ENCODE data around the gene OAS1.
"Not testable (repeated sequence)": the region's sequence is repeated elsewhere in the genome, so short reads cannot be mapped to it uniquely, and the experiment has no call there.

The OAS1 gene

DNA sequence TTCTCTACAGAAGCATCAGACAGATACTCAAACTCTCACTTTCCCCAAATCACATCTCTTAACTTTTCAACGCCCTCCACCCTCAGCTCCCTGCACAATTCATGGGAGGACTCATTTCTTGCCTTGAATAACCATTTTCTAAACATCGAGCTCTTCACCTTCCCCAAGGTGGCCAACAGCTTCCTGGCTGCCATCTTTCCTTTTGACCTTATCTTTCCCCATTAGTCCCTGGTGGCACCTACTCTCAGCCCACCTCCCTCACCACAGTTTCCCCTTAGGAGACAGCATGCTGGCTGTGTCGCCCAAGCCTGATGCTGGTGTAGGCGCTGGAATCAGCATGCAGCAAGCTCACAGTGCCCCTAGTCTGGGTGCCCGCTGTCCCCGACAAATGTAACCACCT, 8.4 kb upstream of the OAS1 start:
- Histone ChIP-seq H3K27me3 (ENCODE audit: control insufficient read depth, insufficient read depth, low read length, poor library complexity, severe bottlenecking) (no peaks in the 10 kb centered on the region), H3K4me1 (ENCODE audit: control insufficient read depth, insufficient read depth, low read length) (no peaks in the 10 kb centered on the region), H3K9me3 (ENCODE audit: control insufficient read depth, low read length) (no peaks in the 10 kb centered on the region), H3K27ac (ENCODE audit: insufficient read depth, low read depth, low read length, poor library complexity, severe bottlenecking) (no peak overlapping the region), H3K4me3 (ENCODE audit: insufficient read depth, low read depth, low read length) (no peak overlapping the region), H3K36me3 (ENCODE audit: control insufficient read depth, insufficient read depth, low read length) (no peaks in the 10 kb centered on the region)
- 93 to 94% methylated on average over 6 of the region's 6 CpGs for WGBS, 2 experiments

GRCh38 chr12:112900298-112901145, 6.2 kb upstream of the OAS1 start:
- WGBS, 2 experiments = 93 to 97% methylated on average over 11 of the region's 11 CpGs

GRCh38 chr12:112901271-112901670, 5.5 kb upstream of the OAS1 start:
- Histone ChIP-seq H3K27me3 (ENCODE audit: control insufficient read depth, insufficient read depth, low read length, poor library complexity, severe bottlenecking) (no peaks in the 10 kb centered on the region), H3K27ac (ENCODE audit: insufficient read depth, low read depth, low read length, poor library complexity, severe bottlenecking) (no peak overlapping the region), H3K36me3 (ENCODE audit: control insufficient read depth, insufficient read depth, low read length) (no peaks in the 10 kb centered on the region), H3K4me3 (ENCODE audit: insufficient read depth, low read depth, low read length) (no peak overlapping the region), H3K4me1 (ENCODE audit: control insufficient read depth, insufficient read depth, low read length) (no peaks in the 10 kb centered on the region), H3K9me3 (ENCODE audit: control insufficient read depth, low read length) (no peaks in the 10 kb centered on the region)
- 96% methylated on average over 2 of the region's 2 CpGs for WGBS, 2 experiments

More at GRCh38 chr12:112900298-112901145, 6.2 kb upstream of the OAS1 start:
- Histone ChIP-seq H3K36me3 (ENCODE audit: control insufficient read depth, insufficient read depth, low read length) (no peaks in the 10 kb centered on the region), H3K4me1 (ENCODE audit: control insufficient read depth, insufficient read depth, low read length) (no peaks in the 10 kb centered on the region), H3K27ac (ENCODE audit: insufficient read depth, low read depth, low read length, poor library complexity, severe bottlenecking) (no peak overlapping the region), H3K9me3 (ENCODE audit: control insufficient read depth, low read length) (no peaks in the 10 kb centered on the region), H3K4me3 (ENCODE audit: insufficient read depth, low read depth, low read length) (no peak overlapping the region), H3K27me3 (ENCODE audit: control insufficient read depth, insufficient read depth, low read length, poor library complexity, severe bottlenecking) (no peaks in the 10 kb centered on the region)

GRCh38 chr12:112904571-112904970, 2.2 kb upstream of the OAS1 start:
- H3K9me3 ChIP-seq (ENCODE audit: control insufficient read depth, low read length) = no peaks in the 10 kb centered on the region
- H3K4me1 ChIP-seq (ENCODE audit: control insufficient read depth, insufficient read depth, low read length) = no peaks in the 10 kb centered on the region
- no peak overlapping the region for H3K4me3 ChIP-seq (ENCODE audit: insufficient read depth, low read depth, low read length)
- no peak overlapping the region for H3K27ac ChIP-seq (ENCODE audit: insufficient read depth, low read depth, low read length, poor library complexity, severe bottlenecking)
- H3K36me3 ChIP-seq (ENCODE audit: control insufficient read depth, insufficient read depth, low read length) = no peaks in the 10 kb centered on the region
- no peaks in the 10 kb centered on the region for H3K27me3 ChIP-seq (ENCODE audit: control insufficient read depth, insufficient read depth, low read length, poor library complexity, severe bottlenecking)

DNA sequence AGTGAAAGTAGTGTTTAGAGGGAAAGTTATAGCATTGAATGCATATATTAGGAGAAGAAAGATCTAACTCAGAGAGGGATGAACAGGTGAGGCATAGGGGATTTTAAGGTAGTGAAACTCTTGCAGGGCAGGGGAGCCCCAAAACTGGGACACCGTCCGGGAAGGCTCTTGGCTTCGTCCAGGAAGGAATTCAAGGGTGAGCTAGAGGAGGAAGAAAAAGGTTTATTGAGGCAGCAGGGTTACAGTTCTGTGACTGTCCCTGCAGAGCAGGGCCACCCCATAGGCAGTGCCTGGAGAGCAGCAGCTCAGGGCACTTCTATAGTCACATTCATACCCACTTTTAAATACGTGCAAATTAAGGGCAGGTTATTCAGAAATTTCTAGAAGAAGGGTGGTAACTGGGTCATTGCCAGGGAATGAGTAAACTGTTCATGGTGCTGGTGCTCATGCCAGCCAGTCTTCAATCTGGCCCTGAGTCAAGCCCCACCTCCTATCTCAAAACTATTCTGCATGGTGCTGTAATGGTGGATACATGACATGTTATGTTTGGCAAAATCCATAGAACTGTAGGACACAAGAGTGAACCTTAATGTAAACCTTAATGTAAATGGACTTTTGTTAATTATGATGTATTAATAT, 1.2 kb upstream of the OAS1 start:
- no peaks in the 10 kb centered on the region for H3K4me1 ChIP-seq (ENCODE audit: control insufficient read depth, insufficient read depth, low read length)
- 94 to 96% methylated on average over 4 of the region's 4 CpGs for WGBS, 2 experiments
- no peak overlapping the region for H3K27ac ChIP-seq (ENCODE audit: insufficient read depth, low read depth, low read length, poor library complexity, severe bottlenecking)
- no peaks in the 10 kb centered on the region for H3K36me3 ChIP-seq (ENCODE audit: control insufficient read depth, insufficient read depth, low read length)
- no peaks in the 10 kb centered on the region for H3K9me3 ChIP-seq (ENCODE audit: control insufficient read depth, low read length)
- no peak overlapping the region for H3K4me3 ChIP-seq (ENCODE audit: insufficient read depth, low read depth, low read length)
- H3K27me3 ChIP-seq (ENCODE audit: control insufficient read depth, insufficient read depth, low read length, poor library complexity, severe bottlenecking) = no peaks in the 10 kb centered on the region

GRCh38 chr12:112907415-112908157, 824 bp downstream of the OAS1 start:
- H3K4me3 ChIP-seq (ENCODE audit: insufficient read depth, low read depth, low read length) = no peak overlapping the region
- no peaks in the 10 kb centered on the region for H3K36me3 ChIP-seq (ENCODE audit: control insufficient read depth, insufficient read depth, low read length)
- WGBS, 2 experiments = 85 to 93% methylated on average over 4 to 7 of the region's 7 CpGs
- no peak overlapping the region for H3K27ac ChIP-seq (ENCODE audit: insufficient read depth, low read depth, low read length, poor library complexity, severe bottlenecking)
- H3K27me3 ChIP-seq (ENCODE audit: control insufficient read depth, insufficient read depth, low read length, poor library complexity, severe bottlenecking) = no peaks in the 10 kb centered on the region
- no peaks in the 10 kb centered on the region for H3K9me3 ChIP-seq (ENCODE audit: control insufficient read depth, low read length)
- H3K4me1 ChIP-seq (ENCODE audit: control insufficient read depth, insufficient read depth, low read length) = no peaks in the 10 kb centered on the region

DNA sequence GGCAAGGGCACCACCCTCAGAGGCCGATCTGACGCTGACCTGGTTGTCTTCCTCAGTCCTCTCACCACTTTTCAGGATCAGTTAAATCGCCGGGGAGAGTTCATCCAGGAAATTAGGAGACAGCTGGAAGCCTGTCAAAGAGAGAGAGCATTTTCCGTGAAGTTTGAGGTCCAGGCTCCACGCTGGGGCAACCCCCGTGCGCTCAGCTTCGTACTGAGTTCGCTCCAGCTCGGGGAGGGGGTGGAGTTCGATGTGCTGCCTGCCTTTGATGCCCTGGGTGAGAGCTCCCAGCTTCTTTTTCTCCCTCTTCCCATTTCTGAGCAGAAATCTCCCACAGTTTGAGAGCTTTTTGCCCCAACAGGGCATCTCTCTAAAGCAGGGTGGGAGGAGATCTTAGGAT, 1.8 kb downstream of the OAS1 start:
- no peaks in the 10 kb centered on the region for H3K9me3 ChIP-seq (ENCODE audit: control insufficient read depth, low read length)
- no peaks in the 10 kb centered on the region for H3K27me3 ChIP-seq (ENCODE audit: control insufficient read depth, insufficient read depth, low read length, poor library complexity, severe bottlenecking)
- WGBS, 2 experiments = 67 to 74% methylated on average over 12 of the region's 12 CpGs
- no peak overlapping the region for H3K4me3 ChIP-seq (ENCODE audit: insufficient read depth, low read depth, low read length)
- H3K36me3 ChIP-seq (ENCODE audit: control insufficient read depth, insufficient read depth, low read length) = no peaks in the 10 kb centered on the region
- H3K4me1 ChIP-seq (ENCODE audit: control insufficient read depth, insufficient read depth, low read length) = no peaks in the 10 kb centered on the region
- H3K27ac ChIP-seq (ENCODE audit: insufficient read depth, low read depth, low read length, poor library complexity, severe bottlenecking) = no peak overlapping the region

DNA sequence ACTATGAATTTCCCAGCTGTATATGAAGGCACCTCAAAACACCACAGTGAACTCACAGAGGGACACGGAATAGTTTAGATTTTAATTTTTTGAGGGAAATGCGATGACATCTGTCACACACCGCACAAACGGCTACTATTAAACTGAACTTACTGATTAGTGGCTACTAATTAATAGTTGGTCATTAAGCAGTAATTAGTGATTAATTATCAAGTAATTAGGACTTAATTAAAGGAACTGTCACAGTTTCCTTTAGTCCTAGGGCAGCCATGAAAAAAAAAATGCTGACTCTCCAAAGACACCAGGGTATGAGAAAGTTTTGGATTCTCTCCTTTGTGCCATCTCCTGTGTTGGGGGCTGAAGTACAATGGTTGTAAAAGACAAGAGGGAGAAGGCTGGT, 2.9 kb downstream of the OAS1 start:
- no peaks in the 10 kb centered on the region for H3K4me1 ChIP-seq (ENCODE audit: control insufficient read depth, insufficient read depth, low read length)
- H3K36me3 ChIP-seq (ENCODE audit: control insufficient read depth, insufficient read depth, low read length) = no peaks in the 10 kb centered on the region
- no peaks in the 10 kb centered on the region for H3K27me3 ChIP-seq (ENCODE audit: control insufficient read depth, insufficient read depth, low read length, poor library complexity, severe bottlenecking)
- H3K9me3 ChIP-seq (ENCODE audit: control insufficient read depth, low read length) = no peaks in the 10 kb centered on the region
- H3K27ac ChIP-seq (ENCODE audit: insufficient read depth, low read depth, low read length, poor library complexity, severe bottlenecking) = no peak overlapping the region
- no peak overlapping the region for H3K4me3 ChIP-seq (ENCODE audit: insufficient read depth, low read depth, low read length)
- WGBS, 2 experiments = 97 to 100% methylated on average over 4 of the region's 4 CpGs

DNA sequence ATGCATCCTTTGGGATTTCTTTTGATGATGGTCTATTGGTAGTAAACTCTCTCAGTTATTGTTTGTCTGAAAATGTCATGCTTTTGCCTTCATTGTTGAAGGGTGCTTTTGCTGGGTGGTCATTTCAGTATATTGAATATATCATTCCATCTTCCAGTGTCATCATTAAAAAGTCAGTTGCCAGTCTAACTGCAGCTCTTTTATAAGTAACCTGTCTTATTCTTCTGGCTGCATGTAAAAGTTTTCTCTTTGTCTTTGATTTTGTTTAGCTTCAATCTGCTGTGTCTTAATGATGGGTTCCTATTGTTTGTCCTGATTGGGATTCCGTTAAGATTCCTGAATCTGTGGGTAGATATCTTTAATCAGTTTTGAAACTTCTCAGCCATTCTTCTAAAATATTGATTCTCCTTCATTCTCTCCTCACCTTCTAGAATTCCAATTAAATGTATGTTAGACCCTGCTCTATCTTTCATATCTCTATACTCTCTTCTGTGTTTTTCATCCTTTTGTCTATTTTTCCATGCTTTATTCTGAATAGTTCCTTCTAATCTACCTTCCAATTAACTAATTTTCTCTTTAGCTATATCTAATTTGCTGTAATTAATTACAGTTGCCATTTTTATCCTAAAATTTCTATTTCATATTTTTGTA, 6.4 kb downstream of the OAS1 start:
- no peaks in the 10 kb centered on the region for H3K4me1 ChIP-seq (ENCODE audit: control insufficient read depth, insufficient read depth, low read length)
- no peaks in the 10 kb centered on the region for H3K36me3 ChIP-seq (ENCODE audit: control insufficient read depth, insufficient read depth, low read length)
- 100% methylated on average over 1 of the region's 1 CpG; no CpG with 5 or more reads in 1 of the 2 experiments for WGBS, 2 experiments
- H3K9me3 ChIP-seq (ENCODE audit: control insufficient read depth, low read length) = no peaks in the 10 kb centered on the region
- no peak overlapping the region for H3K27ac ChIP-seq (ENCODE audit: insufficient read depth, low read depth, low read length, poor library complexity, severe bottlenecking)
- H3K27me3 ChIP-seq (ENCODE audit: control insufficient read depth, insufficient read depth, low read length, poor library complexity, severe bottlenecking) = no peaks in the 10 kb centered on the region
- H3K4me3 ChIP-seq (ENCODE audit: insufficient read depth, low read depth, low read length) = no peak overlapping the region

DNA sequence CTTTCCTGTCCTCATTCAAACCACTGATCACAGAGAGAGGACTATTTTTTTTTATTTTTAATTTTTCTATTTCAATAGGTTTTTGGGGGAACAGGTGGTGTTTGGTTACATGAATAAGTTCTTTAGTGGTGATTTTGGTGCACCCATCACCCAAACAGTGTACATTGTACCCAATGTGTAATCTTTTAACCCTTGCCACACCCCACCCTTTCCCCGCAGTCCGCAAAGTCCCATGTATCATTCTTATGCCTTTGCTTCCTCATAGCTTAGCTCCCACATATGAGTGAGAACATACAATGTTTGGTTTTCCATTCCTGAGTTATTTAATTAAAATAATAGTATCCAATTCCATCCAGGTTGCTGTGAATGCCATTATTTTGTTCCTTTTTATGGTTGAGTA, 7.1 kb downstream of the OAS1 start:
- H3K4me3 ChIP-seq (ENCODE audit: insufficient read depth, low read depth, low read length); H3K9me3 ChIP-seq (ENCODE audit: control insufficient read depth, low read length); H3K27ac ChIP-seq (ENCODE audit: insufficient read depth, low read depth, low read length, poor library complexity, severe bottlenecking); H3K27me3 ChIP-seq (ENCODE audit: control insufficient read depth, insufficient read depth, low read length, poor library complexity, severe bottlenecking); H3K4me1 ChIP-seq (ENCODE audit: control insufficient read depth, insufficient read depth, low read length); H3K36me3 ChIP-seq (ENCODE audit: control insufficient read depth, insufficient read depth, low read length): not testable (repeated sequence)
- 86 to 90% methylated on average over 2 of the region's 2 CpGs for WGBS, 2 experiments
